Activated CD8-positive, alpha-beta memory T cell treated with anti-CD3 and anti-CD28 coated beads, Interleukin-2, amount 10 ng/mL, durations not matched to agents 7 days and 5 days (primary cell): ENCODE results near the gene COL5A3. TPM values are rescaled to one million over a fixed set of nuclear protein-coding genes. Genes with fewer than 3 reads are reported as not detected.
"Not testable (repeated sequence)": the region's sequence is repeated elsewhere in the genome, so short reads cannot be mapped to it uniquely, and the experiment has no call there.

Experiments
- ATAC-seq: fragments of 150-1000 bp; cut with Tn5 transposase; one replicate; pipeline ENCODE4 v1.10.0; 2021; ENCODE audit warnings: moderate library complexity
- CTCF ChIA-PET: fragments of 350-600 bp; sonication (Branson Sonifier 250); formaldehyde crosslinking; loops from one replicate; lab custom pipeline; 2021; ENCODE audit warnings: antibody characterized with exemption; lab: Charles Lee
- DNase-seq: peaks from one replicate; pipeline ENCODE4 v3.0.0-alpha.2; 2020
- H3K27ac Mint-ChIP-seq: one replicate; pipeline ENCODE4 v1.8.0; 2021; ENCODE audit warnings: mild to moderate bottlenecking, mixed read lengths
- H3K27me3 Mint-ChIP-seq: one replicate; pipeline ENCODE4 v1.8.0; 2021; ENCODE audit warnings: mixed read lengths
- H3K36me3 Mint-ChIP-seq: one replicate; pipeline ENCODE4 v1.8.0; 2021; ENCODE audit warnings: mild to moderate bottlenecking, mixed read lengths
- H3K4me1 Mint-ChIP-seq: one replicate; pipeline ENCODE4 v1.8.0; 2021; ENCODE audit warnings: mixed read lengths
- H3K4me3 Mint-ChIP-seq: one replicate; pipeline ENCODE4 v1.8.0; 2021; ENCODE audit warnings: mild to moderate bottlenecking, moderate library complexity, mixed read lengths
- H3K9me3 Mint-ChIP-seq: one replicate; pipeline ENCODE4 v1.8.0; 2022; ENCODE audit warnings: low read depth, mixed read lengths
- total RNA-seq, 2 experiments: library from RNA; stranded (reverse); gene quantifications; one replicate each; pipeline ENCODE4 v1.2.3, GENCODE V29; 2021

Gene COL5A3
- total RNA-seq, 2 experiments from 2014 or later, result 0.09 TPM; not detected in 1

- CTCF ChIA-PET, result interaction anchor here (2.5 kb wide), 1 partner anchor 91 kb away, joined by 6 read pairs; no protein-coding TSS in a partner anchor
- Mint-ChIP-seq H3K9me3 (no peaks in the 10 kb centered on the region), H3K4me1 (peaks cover 11% of the 10 kb centered on the region), H3K27ac (no peak overlapping the region), H3K4me3 (no peak overlapping the region), H3K27me3 (peaks cover 43% of the 10 kb centered on the region), H3K36me3 (no peaks in the 10 kb centered on the region)
- DNase-seq, result no peak
- no peak for ATAC-seq
These were observed 73.3 kb downstream of the COL5A3 start for GRCh38 chr19:9937001-9937411.

GRCh38 chr19:9936326-9937000, 73.8 kb downstream of the COL5A3 start, which contains the start of gene OLFM2:
TSS of gene OLFM2 (minus strand) at chr19:9936515. CDS start at chr19:9936366, 149 bp downstream.
- CTCF ChIA-PET, result interaction anchor here (2.5 kb wide), 1 partner anchor 91 kb away, joined by 6 read pairs; no protein-coding TSS in a partner anchor

GRCh38 chr19:9935506-9936325, 74.6 kb downstream of the COL5A3 start:
- Mint-ChIP-seq H3K4me3 (no peak overlapping the region), H3K36me3 (no peaks in the 10 kb centered on the region), H3K4me1 (peaks cover 14% of the 10 kb centered on the region), H3K27me3 (peaks cover 49% of the 10 kb centered on the region), H3K9me3 (no peaks in the 10 kb centered on the region), H3K27ac (no peak overlapping the region)
- no peak for DNase-seq
- ATAC-seq, result no peak
- CTCF ChIA-PET, result interaction anchor here (1.1 to 2.5 kb wide), 2 partner anchors 65 to 92 kb away, joined by 3 to 6 read pairs; no protein-coding TSS in a partner anchor

More at GRCh38 chr19:9936326-9937000, 73.8 kb downstream of the COL5A3 start, which contains the start of gene OLFM2:
- DNase-seq (no peak), ATAC-seq (no peak)
- Mint-ChIP-seq H3K27me3 (peaks cover 47% of the 10 kb centered on the region), H3K4me3 (no peak within 1 kb of the TSS), H3K36me3 (no peaks in the 10 kb centered on the region), H3K9me3 (no peaks in the 10 kb centered on the region), H3K4me1 (peaks cover 11% of the 10 kb centered on the region), H3K27ac (no peak within 1 kb of the TSS)

- Mint-ChIP-seq H3K27ac (no peak overlapping the region), H3K4me3 (no peak overlapping the region), H3K4me1 (peaks cover 14% of the 10 kb centered on the region), H3K27me3 (peaks cover 47% of the 10 kb centered on the region), H3K36me3 (no peaks in the 10 kb centered on the region), H3K9me3 (no peaks in the 10 kb centered on the region)
- DNase-seq (peak; percentile 86), ATAC-seq (peak; percentile 83)
- CTCF ChIA-PET, result interaction anchor here (2.5 to 5.2 kb wide), 2 partner anchors 93 kb away, joined by 6 to 56 read pairs; no protein-coding TSS in a partner anchor
These were observed 76.0 kb downstream of the COL5A3 start for GRCh38 chr19:9934132-9934950.

- peaks cover 14% of the 10 kb centered on the region for H3K4me1 Mint-ChIP-seq
- H3K36me3 Mint-ChIP-seq, result no peaks in the 10 kb centered on the region
- H3K4me3 Mint-ChIP-seq, result no peak overlapping the region
- peaks cover 44% of the 10 kb centered on the region for H3K27me3 Mint-ChIP-seq
- no peak for ATAC-seq
- no peak for DNase-seq
- H3K27ac Mint-ChIP-seq, result no peak overlapping the region
- H3K9me3 Mint-ChIP-seq, result no peaks in the 10 kb centered on the region
- CTCF ChIA-PET, result interaction anchor here (0.8 to 5.2 kb wide), 12 partner anchors 10 to 319 kb away, joined by 3 to 56 read pairs (median 6); partner anchors contain the start of gene MRPL4
These were observed 77.5 kb downstream of the COL5A3 start for GRCh38 chr19:9932835-9933234.

- CTCF ChIA-PET, result interaction anchor here (0.6 to 5.2 kb wide), 18 partner anchors 11 to 457 kb away, joined by 3 to 56 read pairs (median 4); no protein-coding TSS in a partner anchor
- no peak for DNase-seq
- H3K9me3 Mint-ChIP-seq, result no peaks in the 10 kb centered on the region
- H3K27ac Mint-ChIP-seq, result no peak overlapping the region
- peaks cover 35% of the 10 kb centered on the region for H3K27me3 Mint-ChIP-seq
- no peaks in the 10 kb centered on the region for H3K36me3 Mint-ChIP-seq
- peaks cover 10% of the 10 kb centered on the region for H3K4me1 Mint-ChIP-seq
- no peak for ATAC-seq
- H3K4me3 Mint-ChIP-seq, result no peak overlapping the region
These were observed 78.7 kb downstream of the COL5A3 start for GRCh38 chr19:9931629-9932028.

GRCh38 chr19:9923440-9923839, 86.9 kb downstream of the COL5A3 start:
- ATAC-seq (no peak), DNase-seq (no peak)
- Mint-ChIP-seq H3K27ac (no peak overlapping the region), H3K27me3 (peaks cover 14% of the 10 kb centered on the region), H3K36me3 (no peaks in the 10 kb centered on the region), H3K4me3 (no peak overlapping the region), H3K4me1 (no peaks in the 10 kb centered on the region), H3K9me3 (no peaks in the 10 kb centered on the region)
- CTCF ChIA-PET, result interaction anchor here (1.3 to 4.4 kb wide), 2 partner anchors 8 to 106 kb away, joined by 4 to 24 read pairs; no protein-coding TSS in a partner anchor

- H3K9me3 Mint-ChIP-seq, H3K4me3 Mint-ChIP-seq, H3K27ac Mint-ChIP-seq, H3K4me1 Mint-ChIP-seq, H3K36me3 Mint-ChIP-seq, DNase-seq, ATAC-seq: not testable (repeated sequence)
- peaks cover 16% of the 10 kb centered on the region for H3K27me3 Mint-ChIP-seq
- CTCF ChIA-PET, result interaction anchor here (0.7 to 4.4 kb wide), 3 partner anchors 8 to 104 kb away, joined by 3 to 24 read pairs (median 4); no protein-coding TSS in a partner anchor
These were observed 87.4 kb downstream of the COL5A3 start for GRCh38 chr19:9922782-9923379.

- H3K4me1 Mint-ChIP-seq, result peaks cover 7% of the 10 kb centered on the region
- H3K4me3 Mint-ChIP-seq, result no peak overlapping the region
- CTCF ChIA-PET, result interaction anchor here (0.7 kb wide), 1 partner anchor 110 kb away, joined by 3 read pairs; no protein-coding TSS in a partner anchor
- H3K36me3 Mint-ChIP-seq, result no peaks in the 10 kb centered on the region
- no peak overlapping the region for H3K27ac Mint-ChIP-seq
- H3K27me3 Mint-ChIP-seq, result peaks cover 28% of the 10 kb centered on the region
- ATAC-seq (no peak), DNase-seq (no peak)
- H3K9me3 Mint-ChIP-seq, result no peaks in the 10 kb centered on the region
These were observed 93.0 kb downstream of the COL5A3 start for GRCh38 chr19:9917321-9917720.

- DNase-seq, result no peak
- ATAC-seq, result no peak
- CTCF ChIA-PET, result interaction anchor here (1.0 kb wide), 1 partner anchor 10 kb away, joined by 3 read pairs; no protein-coding TSS in a partner anchor
- Mint-ChIP-seq H3K27me3 (peaks cover 28% of the 10 kb centered on the region), H3K4me3 (no peak overlapping the region), H3K9me3 (no peaks in the 10 kb centered on the region), H3K27ac (no peak overlapping the region), H3K36me3 (no peaks in the 10 kb centered on the region), H3K4me1 (peaks cover 7% of the 10 kb centered on the region)
These were observed 93.6 kb downstream of the COL5A3 start for GRCh38 chr19:9916719-9917118.

- peak; percentile 89 for DNase-seq
- CTCF ChIA-PET, result interaction anchor here (0.8 kb wide), 1 partner anchor 190 kb away, joined by 4 read pairs; no protein-coding TSS in a partner anchor
- no peaks in the 10 kb centered on the region for H3K9me3 Mint-ChIP-seq
- peaks cover 29% of the 10 kb centered on the region for H3K27me3 Mint-ChIP-seq
- H3K4me1 Mint-ChIP-seq, result peaks cover 7% of the 10 kb centered on the region
- no peak overlapping the region for H3K27ac Mint-ChIP-seq
- ATAC-seq, result peak; percentile 94
- peak overlapping the region; percentile 41 for H3K4me3 Mint-ChIP-seq
- no peaks in the 10 kb centered on the region for H3K36me3 Mint-ChIP-seq
These were observed 95.7 kb downstream of the COL5A3 start for GRCh38 chr19:9914315-9915207.
